Measurements from ENCODE around the gene FASTKD1. TPM values are rescaled to one million over a fixed set of nuclear protein-coding genes. Genes with fewer than 3 reads are reported as not detected.
"Not testable (repeated sequence)": the region's sequence is repeated elsewhere in the genome, so short reads cannot be mapped to it uniquely, and the experiment has no call there.

The FASTKD1 gene
- total and polyA plus RNA-seq, 7 experiments from 2014 or later, result 13.5 to 43.5 (median 16.9) TPM

- Histone ChIP-seq H3K4me3 (ENCODE audit: low read length) (no peak overlapping the region), H3K9me3 (ENCODE audit: control insufficient read depth in 2 of 3, low read length in 3 of 3) (no peaks in the 10 kb centered on the region), H3K27me3 (ENCODE audit: control insufficient read depth in 2 of 2, insufficient read depth in 2 of 2, low read length in 2 of 2) (no peaks in the 10 kb centered on the region), H3K4me1 (ENCODE audit: control insufficient read depth in 2 of 2, insufficient read depth in 2 of 2, low read length in 2 of 2) (no peaks in the 10 kb centered on the region), H3K36me3 (ENCODE audit: control insufficient read depth in 2 of 3, insufficient read depth in 3 of 3, low read length in 3 of 3) (no peaks in the 10 kb centered on the region), H3K27ac (ENCODE audit: low read depth, low read length) (no peak overlapping the region)
- Mint-ChIP-seq H3K9me3 (peaks cover 0 to 6% (median 0%) of the 10 kb centered on the region in 11 donors), H3K27me3 (no peaks in the 10 kb centered on the region), H3K27ac (no peak overlapping the region), H3K4me3 (no peak overlapping the region), H3K4me1 (peaks cover 7 to 10% (median 8%) of the 10 kb centered on the region in 7 donors), H3K36me3 (peaks cover 0 to 32% (median 19%) of the 10 kb centered on the region in 5 donors)
- ChIA-PET POLR2A (interaction anchor here (0.7 to 1.2 kb wide), 3 partner anchors 42 to 261 kb away, joined by 3 to 4 read pairs (median 4); partner anchors contain the start of gene UBR3), CTCF (no interaction called here)
- no peak for ATAC-seq
- DNase-seq, result no peak
- intact Hi-C loops (cut with micrococcal nuclease), result no loop called here
Measured at GRCh38 chr2:169565686-169566085, 8.0 kb downstream of the FASTKD1 start.

GRCh38 chr2:169562519-169562918 is 11.1 kb downstream of the FASTKD1 start:
- H3K36me3 ChIP-seq (ENCODE audit: control insufficient read depth in 2 of 3, insufficient read depth in 3 of 3, low read length in 3 of 3), result no peaks in the 10 kb centered on the region
- H3K27me3 ChIP-seq (ENCODE audit: control insufficient read depth in 2 of 2, insufficient read depth in 2 of 2, low read length in 2 of 2), result no peaks in the 10 kb centered on the region
- no peaks in the 10 kb centered on the region for H3K4me1 ChIP-seq (ENCODE audit: control insufficient read depth in 2 of 2, insufficient read depth in 2 of 2, low read length in 2 of 2)
- Mint-ChIP-seq H3K4me1 (peaks cover 0 to under 1% (median 0%) of the 10 kb centered on the region in 7 donors), H3K36me3 (peaks cover 0 to 41% (median 11%) of the 10 kb centered on the region in 5 donors), H3K4me3 (peak overlapping the region in 2 of 10 donors; percentile 6 to 44), H3K27me3 (no peaks in the 10 kb centered on the region), H3K9me3 (peaks cover 0 to 6% (median 0%) of the 10 kb centered on the region in 11 donors), H3K27ac (peak overlapping the region in 7 of 9 donors; percentile 5 to 90 (median 73))
- no peak for ATAC-seq
- no peak overlapping the region for H3K27ac ChIP-seq (ENCODE audit: low read depth, low read length)
- no peak overlapping the region for H3K4me3 ChIP-seq (ENCODE audit: low read length)
- no peaks in the 10 kb centered on the region for H3K9me3 ChIP-seq (ENCODE audit: control insufficient read depth in 2 of 3, low read length in 3 of 3)
- intact Hi-C loops (cut with micrococcal nuclease), result loop anchor here in 1 of 2 donors (5.0 kb wide), 2 partner anchors 100 to 590 kb away; no protein-coding TSS in a partner anchor
- peak in 3 of 9 donors; percentile 4 to 26 (median 12) for DNase-seq
- POLR2A ChIA-PET, result interaction anchor here (0.6 to 1.6 kb wide), 4 partner anchors 11 to 93 kb away, joined by 3 to 4 read pairs (median 4); partner anchors contain the start of gene FASTKD1
- CTCF ChIA-PET, result no interaction called here

GRCh38 chr2:169562084-169562483 is 11.6 kb downstream of the FASTKD1 start:
- H3K9me3 ChIP-seq (ENCODE audit: control insufficient read depth in 2 of 3, low read length in 3 of 3); H3K27me3 Mint-ChIP-seq; CTCF ChIA-PET; ATAC-seq; H3K27me3 ChIP-seq (ENCODE audit: control insufficient read depth in 2 of 2, insufficient read depth in 2 of 2, low read length in 2 of 2); H3K4me1 Mint-ChIP-seq; H3K27ac ChIP-seq (ENCODE audit: low read depth, low read length); H3K4me1 ChIP-seq (ENCODE audit: control insufficient read depth in 2 of 2, insufficient read depth in 2 of 2, low read length in 2 of 2); H3K9me3 Mint-ChIP-seq; DNase-seq; H3K36me3 ChIP-seq (ENCODE audit: control insufficient read depth in 2 of 3, insufficient read depth in 3 of 3, low read length in 3 of 3); H3K4me3 ChIP-seq (ENCODE audit: low read length): not testable (repeated sequence)
- H3K4me3 Mint-ChIP-seq, result peak overlapping the region in 2 of 10 donors; percentile 6 to 44
- POLR2A ChIA-PET, result interaction anchor here (0.6 to 1.6 kb wide), 4 partner anchors 23 to 1443 kb away, joined by 3 to 4 read pairs (median 4); no protein-coding TSS in a partner anchor
- peaks cover 0 to 39% (median 11%) of the 10 kb centered on the region in 5 donors for H3K36me3 Mint-ChIP-seq
- peak overlapping the region in 7 of 9 donors; percentile 5 to 90 (median 73) for H3K27ac Mint-ChIP-seq
- intact Hi-C loops (cut with micrococcal nuclease), result loop anchor here in 1 of 2 donors (5.0 kb wide), 2 partner anchors 100 to 590 kb away; no protein-coding TSS in a partner anchor

DNA sequence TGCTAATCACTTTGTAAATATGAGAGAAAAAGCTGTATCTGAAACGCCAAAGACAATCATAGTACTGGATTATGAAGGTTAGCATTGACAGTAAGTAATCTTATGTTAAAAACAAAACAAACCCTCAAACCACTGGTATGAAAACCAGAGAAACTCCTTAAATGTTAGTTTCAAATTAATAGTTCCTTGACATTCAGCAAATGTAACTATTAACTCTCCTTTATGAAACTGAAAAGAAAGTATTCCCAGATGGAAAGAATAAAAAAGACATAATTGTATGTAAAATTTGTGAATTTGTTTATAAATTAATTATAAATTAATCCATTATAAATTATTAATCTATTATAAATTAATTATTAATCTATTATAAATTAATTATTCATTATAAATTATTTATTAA is 12.3 kb downstream of the FASTKD1 start:
- no peaks in the 10 kb centered on the region for H3K4me1 Mint-ChIP-seq
- no peak overlapping the region for H3K27ac ChIP-seq (ENCODE audit: low read depth, low read length)
- DNase-seq, result no peak
- H3K4me1 ChIP-seq (ENCODE audit: control insufficient read depth in 2 of 2, insufficient read depth in 2 of 2, low read length in 2 of 2), result no peaks in the 10 kb centered on the region
- H3K27me3 ChIP-seq (ENCODE audit: control insufficient read depth in 2 of 2, insufficient read depth in 2 of 2, low read length in 2 of 2), result no peaks in the 10 kb centered on the region
- H3K4me3 ChIP-seq (ENCODE audit: low read length), result no peak overlapping the region
- intact Hi-C loops (cut with micrococcal nuclease), result loop anchor here in 1 of 2 donors (5.0 kb wide), 2 partner anchors 99 to 589 kb away; no protein-coding TSS in a partner anchor
- no peaks in the 10 kb centered on the region for H3K9me3 ChIP-seq (ENCODE audit: control insufficient read depth in 2 of 3, low read length in 3 of 3)
- no peaks in the 10 kb centered on the region for H3K27me3 Mint-ChIP-seq
- H3K27ac Mint-ChIP-seq, result peak overlapping the region in 6 of 9 donors; percentile 52 to 83 (median 70)
- ChIA-PET POLR2A (interaction anchor here (0.6 to 1.6 kb wide), 3 partner anchors 78 to 1442 kb away, joined by 3 to 4 read pairs (median 3); no protein-coding TSS in a partner anchor), CTCF (no interaction called here)
- peaks cover 0 to 6% (median 0%) of the 10 kb centered on the region in 11 donors for H3K9me3 Mint-ChIP-seq
- no peak for ATAC-seq
- H3K36me3 Mint-ChIP-seq, result peaks cover 0 to 38% (median 11%) of the 10 kb centered on the region in 5 donors
- no peaks in the 10 kb centered on the region for H3K36me3 ChIP-seq (ENCODE audit: control insufficient read depth in 2 of 3, insufficient read depth in 3 of 3, low read length in 3 of 3)
- peak overlapping the region in 1 of 10 donors; percentile 27 for H3K4me3 Mint-ChIP-seq

DNA sequence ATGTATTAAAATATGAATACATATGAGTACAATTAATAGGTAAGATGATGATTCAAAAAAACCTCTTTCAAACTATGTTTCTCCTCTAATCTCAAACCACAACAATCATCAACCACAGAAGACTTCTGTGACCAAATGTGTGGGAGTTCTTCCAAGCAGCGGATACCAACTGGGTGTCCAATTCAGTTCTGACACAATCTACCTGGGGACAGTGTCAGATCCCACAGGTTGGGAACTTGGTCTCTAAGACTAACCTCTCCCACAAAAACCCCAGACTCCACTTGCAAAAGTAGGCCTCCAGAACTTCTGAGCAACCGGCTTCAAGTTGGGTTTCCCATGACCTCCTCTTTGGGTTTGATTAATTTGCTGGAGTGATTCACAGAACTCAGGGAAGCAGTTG is 26.9 kb downstream of the FASTKD1 start:
- Histone ChIP-seq H3K9me3 (ENCODE audit: control insufficient read depth in 2 of 3, low read length in 3 of 3) (no peaks in the 10 kb centered on the region), H3K27ac (ENCODE audit: low read depth, low read length) (no peak overlapping the region), H3K36me3 (ENCODE audit: control insufficient read depth in 2 of 3, insufficient read depth in 3 of 3, low read length in 3 of 3) (peaks cover 0 to 14% (median 0%) of the 10 kb centered on the region in 3 experiments), H3K4me1 (ENCODE audit: control insufficient read depth in 2 of 2, insufficient read depth in 2 of 2, low read length in 2 of 2) (no peaks in the 10 kb centered on the region), H3K27me3 (ENCODE audit: control insufficient read depth in 2 of 2, insufficient read depth in 2 of 2, low read length in 2 of 2) (no peaks in the 10 kb centered on the region), H3K4me3 (ENCODE audit: low read length) (no peak overlapping the region)
- peaks cover 5 to 30% (median 17%) of the 10 kb centered on the region in 5 donors for H3K36me3 Mint-ChIP-seq
- no peaks in the 10 kb centered on the region for H3K4me1 Mint-ChIP-seq
- H3K9me3 Mint-ChIP-seq, result no peaks in the 10 kb centered on the region
- POLR2A ChIA-PET, result no interaction called here
- intact Hi-C loops (cut with micrococcal nuclease), result no loop called here
- H3K27ac Mint-ChIP-seq, result no peak overlapping the region
- CTCF ChIA-PET, result no interaction called here
- no peak overlapping the region for H3K4me3 Mint-ChIP-seq
- no peaks in the 10 kb centered on the region for H3K27me3 Mint-ChIP-seq
- ATAC-seq (no peak), DNase-seq (no peak)

- Histone ChIP-seq H3K27me3 (ENCODE audit: control insufficient read depth in 2 of 2, insufficient read depth in 2 of 2, low read length in 2 of 2) (no peaks in the 10 kb centered on the region), H3K4me3 (ENCODE audit: low read length) (no peak overlapping the region), H3K36me3 (ENCODE audit: control insufficient read depth in 2 of 3, insufficient read depth in 3 of 3, low read length in 3 of 3) (peaks cover 0 to 14% (median 5%) of the 10 kb centered on the region in 3 experiments), H3K4me1 (ENCODE audit: control insufficient read depth in 2 of 2, insufficient read depth in 2 of 2, low read length in 2 of 2) (no peaks in the 10 kb centered on the region), H3K9me3 (ENCODE audit: control insufficient read depth in 2 of 3, low read length in 3 of 3) (no peaks in the 10 kb centered on the region), H3K27ac (ENCODE audit: low read depth, low read length) (no peak overlapping the region)
- ATAC-seq, result no peak
- H3K4me1 Mint-ChIP-seq, result no peaks in the 10 kb centered on the region
- no peak for DNase-seq
- H3K4me3 Mint-ChIP-seq, result no peak overlapping the region
- H3K9me3 Mint-ChIP-seq, result no peaks in the 10 kb centered on the region
- intact Hi-C loops (cut with micrococcal nuclease), result no loop called here
- ChIA-PET CTCF (no interaction called here), POLR2A (no interaction called here)
- peaks cover 8 to 32% (median 14%) of the 10 kb centered on the region in 5 donors for H3K36me3 Mint-ChIP-seq
- no peak overlapping the region for H3K27ac Mint-ChIP-seq
- H3K27me3 Mint-ChIP-seq, result no peaks in the 10 kb centered on the region
Measured at GRCh38 chr2:169542433-169542832, 31.2 kb downstream of the FASTKD1 start.

- Histone ChIP-seq H3K4me3 (ENCODE audit: low read length) (no peak overlapping the region), H3K27ac (ENCODE audit: low read depth, low read length) (no peak overlapping the region), H3K9me3 (ENCODE audit: control insufficient read depth in 2 of 3, low read length in 3 of 3) (no peaks in the 10 kb centered on the region), H3K4me1 (ENCODE audit: control insufficient read depth in 2 of 2, insufficient read depth in 2 of 2, low read length in 2 of 2) (no peaks in the 10 kb centered on the region), H3K36me3 (ENCODE audit: control insufficient read depth in 2 of 3, insufficient read depth in 3 of 3, low read length in 3 of 3) (peaks cover 0 to 5% (median 3%) of the 10 kb centered on the region in 3 experiments), H3K27me3 (ENCODE audit: control insufficient read depth in 2 of 2, insufficient read depth in 2 of 2, low read length in 2 of 2) (no peaks in the 10 kb centered on the region)
- no peaks in the 10 kb centered on the region for H3K4me1 Mint-ChIP-seq
- DNase-seq, result no peak
- ATAC-seq, result no peak
- H3K27me3 Mint-ChIP-seq, result no peaks in the 10 kb centered on the region
- no peak overlapping the region for H3K4me3 Mint-ChIP-seq
- H3K9me3 Mint-ChIP-seq, result no peaks in the 10 kb centered on the region
- ChIA-PET CTCF (no interaction called here), POLR2A (no interaction called here)
- H3K27ac Mint-ChIP-seq, result no peak overlapping the region
- peaks cover 6 to 18% (median 13%) of the 10 kb centered on the region in 5 donors for H3K36me3 Mint-ChIP-seq
- intact Hi-C loops (cut with micrococcal nuclease), result no loop called here
Measured at GRCh38 chr2:169540146-169540545, 33.5 kb downstream of the FASTKD1 start.

All from naive thymus-derived CD4-positive, alpha-beta T cell (primary cell).